ENCODE measurements around the gene PRKN. TPM values are rescaled to one million over a fixed set of nuclear protein-coding genes. Genes with fewer than 3 reads are reported as not detected.

The PRKN gene
- total and polyA plus RNA-seq, 8 donors, result 0.82 to 7.2 (median 2.9) TPM

DNA sequence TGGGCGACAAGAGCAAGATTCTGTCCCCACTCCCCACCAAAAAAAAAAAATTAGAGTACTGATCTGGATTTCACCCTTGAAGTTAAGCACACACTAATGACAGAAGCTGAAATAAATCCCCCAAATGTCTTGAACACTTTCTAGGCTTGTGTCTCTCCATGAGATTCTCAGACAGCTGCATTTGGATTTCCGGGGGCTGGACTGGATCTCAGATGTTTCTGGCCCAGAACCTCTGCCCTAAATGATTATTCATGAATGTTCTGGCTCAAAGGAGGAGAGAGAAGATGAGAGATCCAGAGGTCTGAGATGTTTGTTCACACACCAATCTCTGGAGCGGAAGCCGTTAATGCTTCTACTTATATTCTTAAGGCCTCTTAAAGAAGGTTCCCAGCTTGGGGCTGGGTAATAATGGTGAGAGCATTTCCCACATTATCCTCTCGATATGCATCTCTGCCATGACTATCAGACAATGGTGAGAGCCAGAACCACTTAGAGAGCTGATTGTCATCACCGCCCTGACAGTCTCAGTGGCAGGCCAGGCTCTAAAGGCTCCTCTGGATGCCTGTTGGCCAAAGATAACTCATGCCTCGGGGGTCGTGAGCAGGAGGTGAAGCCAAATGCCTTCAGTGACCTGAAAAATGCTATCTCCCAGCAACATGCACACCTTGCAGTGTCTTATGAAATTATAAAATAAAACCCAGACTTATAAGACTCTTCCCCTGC lies 1325.8 kb downstream of the PRKN start:
- no peaks in the 10 kb centered on the region for H3K27me3 ChIP-seq
- FAIRE-seq (no peak), ATAC-seq (no peak), DNase-seq (no peak)
- intact Hi-C loops (cut with DNase I), result no loop called here
- TF ChIP-seq, protein P1, sequence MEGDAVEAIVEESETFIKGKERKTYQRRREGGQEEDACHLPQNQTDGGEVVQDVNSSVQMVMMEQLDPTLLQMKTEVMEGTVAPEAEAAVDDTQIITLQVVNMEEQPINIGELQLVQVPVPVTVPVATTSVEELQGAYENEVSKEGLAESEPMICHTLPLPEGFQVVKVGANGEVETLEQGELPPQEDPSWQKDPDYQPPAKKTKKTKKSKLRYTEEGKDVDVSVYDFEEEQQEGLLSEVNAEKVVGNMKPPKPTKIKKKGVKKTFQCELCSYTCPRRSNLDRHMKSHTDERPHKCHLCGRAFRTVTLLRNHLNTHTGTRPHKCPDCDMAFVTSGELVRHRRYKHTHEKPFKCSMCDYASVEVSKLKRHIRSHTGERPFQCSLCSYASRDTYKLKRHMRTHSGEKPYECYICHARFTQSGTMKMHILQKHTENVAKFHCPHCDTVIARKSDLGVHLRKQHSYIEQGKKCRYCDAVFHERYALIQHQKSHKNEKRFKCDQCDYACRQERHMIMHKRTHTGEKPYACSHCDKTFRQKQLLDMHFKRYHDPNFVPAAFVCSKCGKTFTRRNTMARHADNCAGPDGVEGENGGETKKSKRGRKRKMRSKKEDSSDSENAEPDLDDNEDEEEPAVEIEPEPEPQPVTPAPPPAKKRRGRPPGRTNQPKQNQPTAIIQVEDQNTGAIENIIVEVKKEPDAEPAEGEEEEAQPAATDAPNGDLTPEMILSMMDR (IDR thresholded peaks at IDR 0.05), result no peak
- no peaks in the 10 kb centered on the region for H3K9me3 ChIP-seq
- no peak overlapping the region for H3K4me3 ChIP-seq
- H3K36me3 ChIP-seq, result no peaks in the 10 kb centered on the region
- H3K27ac ChIP-seq, result no peak overlapping the region
- WGBS, 2 donors, result 92 to 94% methylated on average over 8 of the region's 8 CpGs
- H3K4me1 ChIP-seq, result peaks cover 0 to 2% (median 0%) of the 10 kb centered on the region in 3 donors

DNA sequence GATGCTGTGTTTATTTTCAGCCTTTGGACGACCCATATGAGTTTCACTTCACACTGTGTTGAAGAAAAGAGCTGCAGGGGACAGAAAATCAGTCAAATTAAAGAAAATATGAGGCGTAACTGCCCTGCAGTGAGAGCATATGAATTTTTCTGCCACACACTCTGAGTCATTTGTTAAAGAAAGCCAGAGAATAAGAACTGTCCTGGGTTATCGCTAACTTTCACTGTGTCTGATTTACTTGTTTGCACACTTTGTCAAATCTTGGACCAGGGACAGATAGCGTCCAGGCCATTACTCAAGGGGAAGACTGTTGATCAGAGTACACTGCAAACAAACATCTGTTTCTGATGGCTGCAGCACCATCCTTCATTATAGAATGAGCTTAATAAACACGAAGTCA lies 1326.9 kb downstream of the PRKN start:
- Histone ChIP-seq H3K36me3 (no peaks in the 10 kb centered on the region), H3K4me3 (no peak overlapping the region), H3K4me1 (peaks cover 0 to 4% (median 0%) of the 10 kb centered on the region in 3 donors), H3K9me3 (no peaks in the 10 kb centered on the region), H3K27ac (peak overlapping the region in 1 of 4 donors; percentile 15), H3K27me3 (no peaks in the 10 kb centered on the region)
- DNase-seq (no peak), FAIRE-seq (no peak), ATAC-seq (peak in 3 of 4 donors; percentile 45 to 82 (median 66))
- 25% methylated on average over 5 of the region's 5 CpGs for WGBS, 2 donors
- intact Hi-C loops (cut with DNase I), result no loop called here
- TF ChIP-seq, protein P1 (IDR thresholded peaks at IDR 0.05), result no peak

DNA sequence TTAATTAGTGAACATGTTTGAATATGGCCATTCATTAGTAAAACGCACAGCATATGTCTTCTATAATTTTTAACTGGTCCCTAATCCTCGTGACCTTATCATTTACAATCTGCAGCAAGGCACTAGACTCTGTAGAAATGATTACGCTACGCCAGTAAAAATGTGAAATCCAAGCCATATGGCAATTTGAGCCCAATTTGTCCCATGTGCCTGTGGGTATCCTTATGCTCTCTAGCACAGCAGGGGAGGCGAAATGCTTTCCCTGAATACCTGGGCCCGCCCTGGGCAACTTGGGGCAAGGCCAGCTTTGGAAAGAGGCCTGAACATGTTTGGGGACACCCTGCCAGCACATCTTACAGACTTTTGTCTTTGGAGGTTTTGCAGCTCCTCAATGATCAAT lies 1331.0 kb downstream of the PRKN start:
- 93 to 96% methylated on average over 6 of the region's 6 CpGs for WGBS, 2 donors
- no peak overlapping the region for H3K27ac ChIP-seq
- H3K36me3 ChIP-seq, result no peaks in the 10 kb centered on the region
- no peaks in the 10 kb centered on the region for H3K9me3 ChIP-seq
- no peaks in the 10 kb centered on the region for H3K27me3 ChIP-seq
- FAIRE-seq (no peak), DNase-seq (no peak), ATAC-seq (no peak)
- H3K4me3 ChIP-seq, result no peak overlapping the region
- TF ChIP-seq, protein P1 (IDR thresholded peaks at IDR 0.05), result no peak
- intact Hi-C loops (cut with DNase I), result loop anchor here in 1 of 3 donors (10.0 kb wide), 1 partner anchor 98 kb away; no protein-coding TSS in a partner anchor
- peaks cover 0 to 16% (median 0%) of the 10 kb centered on the region in 3 donors for H3K4me1 ChIP-seq

DNA sequence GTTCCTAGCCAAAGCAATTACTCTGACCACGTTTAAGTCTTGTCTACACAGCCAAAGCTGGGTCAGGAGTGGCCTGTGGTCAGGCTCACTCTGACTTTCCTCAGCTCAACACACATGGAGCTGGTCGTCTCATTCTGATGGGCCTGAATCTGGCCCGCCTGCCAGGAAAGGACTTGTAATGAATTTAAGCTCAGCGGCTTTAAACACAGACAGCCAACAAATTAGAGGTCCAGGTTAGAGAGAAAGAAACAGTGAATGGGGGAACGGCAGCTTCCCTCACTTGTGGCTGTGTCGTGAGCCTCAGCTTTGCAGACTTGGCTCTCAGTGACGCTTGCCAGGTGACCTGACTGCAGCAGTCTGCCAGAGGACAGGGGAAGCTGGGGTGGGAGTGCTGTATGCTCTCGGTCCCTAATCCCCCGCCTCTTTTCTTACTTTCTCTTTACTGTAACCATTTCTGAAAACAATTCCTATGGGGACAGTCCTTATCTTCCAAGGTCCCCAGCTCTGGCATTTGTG lies 1331.8 kb downstream of the PRKN start:
- H3K4me1 ChIP-seq, result peaks cover 0 to 16% (median 0%) of the 10 kb centered on the region in 3 donors
- TF ChIP-seq, protein P1 (IDR thresholded peaks at IDR 0.05), result no peak
- H3K9me3 ChIP-seq, result no peaks in the 10 kb centered on the region
- no peak for DNase-seq
- WGBS, 2 donors, result 63% methylated on average over 9 of the region's 9 CpGs
- no peak overlapping the region for H3K4me3 ChIP-seq
- H3K27me3 ChIP-seq, result no peaks in the 10 kb centered on the region
- peak in 3 of 4 donors; percentile 24 to 52 (median 34) for ATAC-seq
- H3K27ac ChIP-seq, result no peak overlapping the region
- FAIRE-seq, result no peak
- no peaks in the 10 kb centered on the region for H3K36me3 ChIP-seq
- intact Hi-C loops (cut with DNase I), result loop anchor here in 1 of 3 donors (10.0 kb wide), 1 partner anchor 99 kb away; no protein-coding TSS in a partner anchor

- no peak for ATAC-seq
- Histone ChIP-seq H3K27ac (no peak overlapping the region), H3K4me1 (peaks cover 0 to 13% (median 0%) of the 10 kb centered on the region in 3 donors), H3K4me3 (no peak overlapping the region), H3K36me3 (no peaks in the 10 kb centered on the region), H3K27me3 (no peaks in the 10 kb centered on the region), H3K9me3 (no peaks in the 10 kb centered on the region)
- TF ChIP-seq, protein P1 (IDR thresholded peaks at IDR 0.05), result no peak
- intact Hi-C loops (cut with DNase I), result loop anchor here in 1 of 3 donors (10.0 kb wide), 1 partner anchor 100 kb away; no protein-coding TSS in a partner anchor
- no peak for DNase-seq
- 90 to 96% methylated on average over 5 of the region's 5 CpGs for WGBS, 2 donors
- FAIRE-seq, result no peak
Observed at GRCh38 chr6:161394437-161394836, 1333.1 kb downstream of the PRKN start.

All from pancreas (tissue), 10 donors.